GM12878 (cell line): ENCODE results near the gene CDH4. TPM values are rescaled to one million over a fixed set of nuclear protein-coding genes. Genes with fewer than 3 reads are reported as not detected.

ENCODE experiments used
- EP300 ChIP-seq, 2 experiments: fragments of 150-350 bp in 1 of 2; IDR thresholded peaks; 2 replicates each; pipeline ENCODE4 v1.6.1; 2011 to 2012; ENCODE audit warnings: low read depth in 2 of 2, low read length in 2 of 2, borderline replicate concordance in 1 of 2, improper control_type of control experiment in 1 of 2, inconsistent platforms in 1 of 2; ENCODE audit not compliant: control insufficient read depth in 1 of 2
- HCFC1 ChIP-seq: fragments of 150-350 bp; IDR thresholded peaks from 2 replicates; pipeline ENCODE4 v1.6.1; 2014; ENCODE audit warnings: low read length
- MTA3 ChIP-seq: IDR thresholded peaks from 2 replicates; pipeline ENCODE4 v1.6.1; 2012; ENCODE audit warnings: low read length, inconsistent platforms, borderline replicate concordance
- RBBP5 ChIP-seq: fragments of 200-600 bp; sonication (generic); conservative IDR thresholded peaks from 2 replicates; pipeline ENCODE4 v1.6.1; 2016
- SPI1 ChIP-seq: IDR thresholded peaks from 2 replicates; pipeline ENCODE4 v1.6.1; 2011; ENCODE audit warnings: low read depth, mild to moderate bottlenecking, low read length, moderate library complexity, borderline replicate concordance; ENCODE audit not compliant: insufficient read depth
- TCF12 ChIP-seq: IDR thresholded peaks from 2 replicates; pipeline ENCODE4 v1.6.1; 2011; ENCODE audit warnings: low read depth, mild to moderate bottlenecking, low read length
- polyA plus RNA-seq, 11 experiments: library from polyadenylated mRNA; depleted of rRNA in 4 of 11; unstranded in 6 of 11; stranded (reverse) in 5 of 11; fragments of >200 nt; fragmentation: Nextera tagmentation in 4 of 11; fragmentation: Illumina TruSeq in 1 of 11; extraction: Ambion mirVana in 4 of 11; extraction: Trizol in 1 of 11; gene quantifications; 1 replicate in 1 of 11; 2 replicates in 10 of 11; pipeline versions ENCODE4 v1.2.1 to v1.2.3, GENCODE V29; 2011 to 2016; ENCODE audit warnings: inconsistent platforms in 2 of 11, missing spikeins in 2 of 11, low read depth in 1 of 11
- total RNA-seq, 4 experiments: library from RNA; depleted of rRNA in 3 of 4; stranded (reverse); fragments of >200 nt in 3 of 4; fragmentation: Illumina TruSeq in 1 of 4; extraction: Trizol in 1 of 4; gene quantifications; 2 replicates each; pipeline versions ENCODE4 v1.2.1 to v1.2.3, GENCODE V29; 2013 to 2021
- TF ChIP-seq, protein P1 (sequence below): fragments of 450-650 bp; IDR thresholded peaks from 2 replicates; pipeline ENCODE4 v1.6.1; 2014; ENCODE audit warnings: mild to moderate bottlenecking
- TF ChIP-seq, protein P2 (sequence below): fragments of 450-650 bp; IDR thresholded peaks from 2 replicates; pipeline ENCODE4 v1.6.1; 2017; ENCODE audit warnings: antibody characterized with exemption, mild to moderate bottlenecking, moderate library complexity

CDH4 gene
- total and polyA plus RNA-seq, 10 of the 15 experiments (the other 5 are each of a cell fraction or from before 2014, with no cell fraction given), result not detected

DNA sequence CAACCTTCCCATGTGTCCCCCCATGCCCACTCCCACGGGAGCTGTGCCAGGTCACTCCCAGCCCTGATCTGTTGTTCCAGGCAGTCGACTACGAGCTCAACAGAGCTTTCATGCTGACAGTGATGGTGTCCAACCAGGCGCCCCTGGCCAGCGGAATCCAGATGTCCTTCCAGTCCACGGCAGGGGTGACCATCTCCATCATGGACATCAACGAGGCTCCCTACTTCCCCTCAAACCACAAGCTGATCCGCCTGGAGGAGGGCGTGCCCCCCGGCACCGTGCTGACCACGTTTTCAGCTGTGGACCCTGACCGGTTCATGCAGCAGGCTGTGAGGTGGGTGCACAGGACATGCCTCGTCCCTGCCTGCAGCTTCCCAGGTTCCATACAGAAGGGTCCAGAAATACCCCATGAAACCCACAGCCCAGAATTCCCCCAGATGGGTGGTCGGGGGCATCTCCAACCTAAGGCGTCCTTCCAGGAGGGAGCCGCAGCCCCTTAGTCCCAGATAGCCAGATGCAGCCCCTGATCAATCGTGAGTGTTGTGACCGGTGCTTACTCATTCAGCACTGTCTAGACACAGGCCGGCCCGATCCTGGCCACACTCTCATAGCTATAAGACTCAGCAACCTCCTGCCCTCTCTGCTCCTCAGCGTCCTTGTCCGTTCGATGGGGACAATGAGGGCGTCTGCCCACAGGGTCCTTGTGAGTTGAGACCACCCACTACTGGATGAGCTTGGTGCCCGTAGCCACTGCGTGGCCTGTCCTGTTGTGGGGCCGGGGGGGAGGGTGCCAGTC, 671.5 kb downstream of the CDH4 start (continued):
- TF ChIP-seq EP300 (IDR thresholded peaks at IDR 0.05; ENCODE audit: borderline replicate concordance in 1 of 2, control insufficient read depth in 1 of 2, low read depth in 2 of 2, low read length in 2 of 2) (no peak), HCFC1 (no peak), TCF12 (no peak), SPI1 (no peak), RBBP5 (no peak), MTA3 (no peak)
- TF ChIP-seq, protein P1, sequence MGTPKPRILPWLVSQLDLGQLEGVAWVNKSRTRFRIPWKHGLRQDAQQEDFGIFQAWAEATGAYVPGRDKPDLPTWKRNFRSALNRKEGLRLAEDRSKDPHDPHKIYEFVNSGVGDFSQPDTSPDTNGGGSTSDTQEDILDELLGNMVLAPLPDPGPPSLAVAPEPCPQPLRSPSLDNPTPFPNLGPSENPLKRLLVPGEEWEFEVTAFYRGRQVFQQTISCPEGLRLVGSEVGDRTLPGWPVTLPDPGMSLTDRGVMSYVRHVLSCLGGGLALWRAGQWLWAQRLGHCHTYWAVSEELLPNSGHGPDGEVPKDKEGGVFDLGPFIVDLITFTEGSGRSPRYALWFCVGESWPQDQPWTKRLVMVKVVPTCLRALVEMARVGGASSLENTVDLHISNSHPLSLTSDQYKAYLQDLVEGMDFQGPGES, result no peak
- TF ChIP-seq, protein P2, sequence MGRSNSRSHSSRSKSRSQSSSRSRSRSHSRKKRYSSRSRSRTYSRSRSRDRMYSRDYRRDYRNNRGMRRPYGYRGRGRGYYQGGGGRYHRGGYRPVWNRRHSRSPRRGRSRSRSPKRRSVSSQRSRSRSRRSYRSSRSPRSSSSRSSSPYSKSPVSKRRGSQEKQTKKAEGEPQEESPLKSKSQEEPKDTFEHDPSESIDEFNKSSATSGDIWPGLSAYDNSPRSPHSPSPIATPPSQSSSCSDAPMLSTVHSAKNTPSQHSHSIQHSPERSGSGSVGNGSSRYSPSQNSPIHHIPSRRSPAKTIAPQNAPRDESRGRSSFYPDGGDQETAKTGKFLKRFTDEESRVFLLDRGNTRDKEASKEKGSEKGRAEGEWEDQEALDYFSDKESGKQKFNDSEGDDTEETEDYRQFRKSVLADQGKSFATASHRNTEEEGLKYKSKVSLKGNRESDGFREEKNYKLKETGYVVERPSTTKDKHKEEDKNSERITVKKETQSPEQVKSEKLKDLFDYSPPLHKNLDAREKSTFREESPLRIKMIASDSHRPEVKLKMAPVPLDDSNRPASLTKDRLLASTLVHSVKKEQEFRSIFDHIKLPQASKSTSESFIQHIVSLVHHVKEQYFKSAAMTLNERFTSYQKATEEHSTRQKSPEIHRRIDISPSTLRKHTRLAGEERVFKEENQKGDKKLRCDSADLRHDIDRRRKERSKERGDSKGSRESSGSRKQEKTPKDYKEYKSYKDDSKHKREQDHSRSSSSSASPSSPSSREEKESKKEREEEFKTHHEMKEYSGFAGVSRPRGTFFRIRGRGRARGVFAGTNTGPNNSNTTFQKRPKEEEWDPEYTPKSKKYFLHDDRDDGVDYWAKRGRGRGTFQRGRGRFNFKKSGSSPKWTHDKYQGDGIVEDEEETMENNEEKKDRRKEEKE, result no peak
